Measurements from ENCODE around the gene PLVAP. TPM values are rescaled to one million over a fixed set of nuclear protein-coding genes. Genes with fewer than 3 reads are reported as not detected.

Gene PLVAP
- total RNA-seq, 1 experiment from 2014 or later: not detected

- Mint-ChIP-seq H3K9me3 (no peaks in the 10 kb centered on the region), H3K4me3 (peak overlapping the region; percentile 99), H3K27ac (peak overlapping the region; percentile 93), H3K36me3 (peaks cover 10% of the 10 kb centered on the region), H3K27me3 (ENCODE audit: low read depth) (no peaks in the 10 kb centered on the region), H3K4me1 (peaks cover 34% of the 10 kb centered on the region)
- 0 out of 2 replicates have a peak, but pooled peaks have one; percentile 1 for ATAC-seq
- CTCF ChIA-PET: interaction anchor here (0.7 to 3.0 kb wide), 12 partner anchors 10 to 237 kb away, joined by 3 to 11 read pairs (median 4); partner anchors contain the start of genes DDA1 and MRPL34
- no peak for TF ChIP-seq PREB (CRISPR knock-in tag; IDR thresholded peaks at IDR 0.05; ENCODE audit: borderline replicate concordance)
- no peak for TF ChIP-seq ZNF281 (CRISPR knock-in tag; IDR thresholded peaks at IDR 0.05)
- no peak for TF ChIP-seq ZNF138 (CRISPR knock-in tag; conservative IDR thresholded peaks at IDR 0.05)
- TF ChIP-seq SMAD4 (CRISPR knock-in tag; IDR thresholded peaks at IDR 0.05): no peak
- POLR2A ChIA-PET: interaction anchor here (1.0 to 1.6 kb wide), 3 partner anchors 11 to 30 kb away, joined by 5 to 11 read pairs (median 5); partner anchors contain the start of gene DDA1
- peak; percentile 84 for DNase-seq (ENCODE audit: low spot score)
Measured at GRCh38 chr19:17339088-17339741, 37.9 kb downstream of the PLVAP start.

- Mint-ChIP-seq H3K36me3 (peaks cover 7% of the 10 kb centered on the region), H3K27me3 (ENCODE audit: low read depth) (no peaks in the 10 kb centered on the region), H3K27ac (no peak overlapping the region), H3K4me1 (peaks cover 38% of the 10 kb centered on the region), H3K4me3 (peak overlapping the region; percentile 99), H3K9me3 (no peaks in the 10 kb centered on the region)
- POLR2A ChIA-PET: interaction anchor here (1.0 to 1.6 kb wide), 4 partner anchors 10 to 33 kb away, joined by 3 to 11 read pairs (median 5); partner anchors contain the start of genes DDA1 and MRPL34
- CTCF ChIA-PET: interaction anchor here (0.5 to 3.0 kb wide), 13 partner anchors 9 to 238 kb away, joined by 3 to 11 read pairs (median 4); partner anchors contain the start of genes DDA1 and MRPL34
- DNase-seq (ENCODE audit: low spot score) (no peak), ATAC-seq (no peak)
- TF ChIP-seq ZNF317 (CRISPR knock-in tag; IDR thresholded peaks at IDR 0.05; ENCODE audit: borderline replicate concordance, low read depth): no peak
- TF ChIP-seq FOXP4 (CRISPR knock-in tag; IDR thresholded peaks at IDR 0.05): peak; percentile 43; the same call in 1 of the 2 replicates
- no peak for TF ChIP-seq PRDM15 (CRISPR knock-in tag; IDR thresholded peaks at IDR 0.05)
Measured at GRCh38 chr19:17338433-17339078, 38.6 kb downstream of the PLVAP start.
